ENCODE results near the gene C3orf18. TPM values are rescaled to one million over a fixed set of nuclear protein-coding genes. Genes with fewer than 3 reads are reported as not detected.

C3orf18 gene
- total and polyA plus RNA-seq, 9 of the 15 experiments (the other 6 are each of a cell fraction or from before 2014, with no cell fraction given), result 0.01 to 2.3 (median 0.94) TPM

DNA sequence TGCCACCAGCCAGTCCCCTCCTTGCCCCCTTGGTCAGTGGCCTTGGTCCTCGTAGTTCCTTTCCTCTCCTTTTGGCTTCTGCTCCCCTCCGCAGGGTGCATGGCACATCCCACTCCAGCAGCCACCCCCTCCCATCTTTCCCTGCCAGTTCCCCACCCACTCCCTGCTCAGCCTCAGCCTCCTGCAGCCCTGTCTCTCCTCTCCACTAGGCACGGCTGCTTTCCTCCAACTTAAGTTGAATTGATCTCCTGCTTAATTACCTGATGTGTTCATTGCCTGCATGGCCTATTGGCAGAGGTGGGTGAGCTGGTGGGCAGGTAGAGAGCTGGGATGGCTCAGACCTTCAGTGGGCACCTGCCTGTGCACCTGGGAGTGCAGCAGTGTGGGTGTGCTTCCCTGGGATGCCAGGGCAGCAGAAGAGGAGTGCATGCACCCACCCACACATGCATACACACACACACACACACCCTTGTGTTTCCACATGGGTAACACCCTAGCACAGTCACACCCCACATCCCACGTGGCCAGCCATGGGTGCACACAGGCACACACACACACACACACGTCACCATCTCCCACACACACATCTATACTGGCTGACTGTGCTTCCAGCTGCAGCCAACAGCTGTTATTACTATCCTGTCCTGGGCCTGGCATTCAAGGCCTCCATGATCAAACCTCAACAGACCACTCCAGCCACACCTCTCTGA is 30.9 kb downstream of the C3orf18 start:
- no peak overlapping the region for H3K4me3 ChIP-seq
- H3K9ac ChIP-seq (ENCODE audit: insufficient read depth in 1 of 2, low read depth in 2 of 2, low read length in 2 of 2), result peak overlapping the region in 1 of 2 experiments; percentile 2; a peak in 1 of 4 replicates
- ChIA-PET CTCF (ENCODE audit: low intra/inter-chr PET ratio) (no interaction called here), POLR2A (no interaction called here)
- ATAC-seq (no peak), DNase-seq (ENCODE audit: extremely low read depth in 1 of 4, low spot score in 3 of 4) (no peak), FAIRE-seq (no peak)
- peaks cover 34 to 64% of the 10 kb centered on the region in 2 experiments for H3K4me1 ChIP-seq (replicated peaks in 1 of 2; ENCODE audit: control insufficient read depth in 2 of 2, insufficient read depth in 2 of 2, low read length in 2 of 2)
- H4K20me1 ChIP-seq (replicated peaks; ENCODE audit: control insufficient read depth, insufficient read depth, low read length), result no peaks in the 10 kb centered on the region
- in situ Hi-C loops (cut with MboI) (no loop called here), intact Hi-C loops (cut with micrococcal nuclease) (no loop called here)
- H3K4me2 ChIP-seq (ENCODE audit: insufficient read depth, low read length), result no peak overlapping the region
- H3K9me3 ChIP-seq (replicated peaks; ENCODE audit: control insufficient read depth, insufficient read depth, low read depth, low read length), result no peaks in the 10 kb centered on the region
- no peak overlapping the region for H3K27ac ChIP-seq (ENCODE audit: extremely low read depth, low read depth, low read length)
- H3K79me2 ChIP-seq (ENCODE audit: control insufficient read depth, insufficient read depth, low read length), result no peaks in the 10 kb centered on the region
- no peaks in the 10 kb centered on the region for H3K36me3 ChIP-seq (ENCODE audit: control insufficient read depth, insufficient read depth, low read length)
- TF ChIP-seq PTRF (tag; IDR thresholded peaks at IDR 0.05), result no peak
- TF ChIP-seq ZHX1 (conservative IDR thresholded peaks at IDR 0.05; ENCODE audit: low read length), result no peak
- TF ChIP-seq ZNF282 (CRISPR knock-in tag; IDR thresholded peaks at IDR 0.05), result no peak
- peak; percentile 28 for TF ChIP-seq DACH1 (IDR thresholded peaks at IDR 0.05; ENCODE audit: partially characterized antibody)
- 0 out of 2 replicates have a peak, but pooled peaks have one; percentile 45 for TF ChIP-seq TFAP4 (CRISPR knock-in tag; IDR thresholded peaks at IDR 0.05; ENCODE audit: borderline replicate concordance)
- TF ChIP-seq MAX (CRISPR knock-in tag; IDR thresholded peaks at IDR 0.05), result peak; percentile 36; the same call in 1 of the 2 replicates
- H2AFZ ChIP-seq (ENCODE audit: low read depth, low read length), result no peak overlapping the region
- WGBS (ENCODE audit: insufficient coverage, low coverage, missing lambda C conversion rate), result 88% methylated on average over 3 of the region's 5 CpGs
- no peaks in the 10 kb centered on the region for H3K27me3 ChIP-seq (ENCODE audit: control insufficient read depth in 2 of 2, insufficient read depth in 2 of 2, low read length in 2 of 2)
- no TSS peak for BruUV-seq (replicated peaks)
- no peaks in the 10 kb centered on the region for H3K9me1 ChIP-seq (ENCODE audit: control insufficient read depth, insufficient read depth, low read length)
